B cell (primary cell): ENCODE results near the gene TIMP2. TPM values are rescaled to one million over a fixed set of nuclear protein-coding genes. Genes with fewer than 3 reads are reported as not detected.
A peak's percentile ranks its signal among the peaks of the same experiment; 100 is the strongest.

Source experiments
- ATAC-seq: fragments of 200-7000 bp; cut with Tn5 transposase; one replicate; pipeline ENCODE4 v1.10.0; 2021; ENCODE audit warnings: low read depth, mild to moderate bottlenecking, moderate number of reproducible peaks, moderate library complexity
- CTCF ChIA-PET: fragments of 350-600 bp; sonication (Branson Sonifier 250); formaldehyde crosslinking; loops from one replicate; lab custom pipeline; 2021; ENCODE audit warnings: antibody characterized with exemption, inconsistent platforms; lab: Charles Lee
- POLR2A ChIA-PET: fragments of 350-600 bp; sonication (Branson Sonifier 250); formaldehyde crosslinking; loops from one replicate; lab custom pipeline; 2021; ENCODE audit warnings: antibody characterized with exemption; lab: Charles Lee
- DNase-seq: peaks from one replicate; pipeline ENCODE4 v3.0.0; 2013
- H2AFZ ChIP-seq: 2 replicates; pipeline ENCODE4 v1.6.1; 2012; ENCODE audit warnings: mild to moderate bottlenecking, low read depth, low read length; ENCODE audit not compliant: insufficient read depth, poor library complexity, severe bottlenecking
- H3K27ac ChIP-seq, 2 donors: 1 replicate in 1 of 2; 2 replicates in 1 of 2; pipeline ENCODE4 v1.5.1; 2012 to 2013; ENCODE audit warnings: low read length in 2 of 2, mild to moderate bottlenecking in 2 of 2, moderate library complexity in 1 of 2
- H3K27me3 ChIP-seq, 4 experiments: fragments of 200-600 bp in 1 of 4; sonication (generic) in 1 of 4; replicated peaks in 1 of 4; 1 replicate in 2 of 4; 2 replicates in 2 of 4; pipeline versions ENCODE4 v1.6.1 to v1.7.0; 2013 to 2016; ENCODE audit warnings: low read length in 3 of 4, mild to moderate bottlenecking in 2 of 4, mixed read lengths in 1 of 4, moderate library complexity in 1 of 4; ENCODE audit not compliant: insufficient read depth in 4 of 4, control insufficient read depth in 3 of 4; ENCODE audit errors: control extremely low read depth in 1 of 4
- H3K36me3 ChIP-seq, 2 experiments: replicated peaks in 1 of 2; 1 replicate in 1 of 2; 2 replicates in 1 of 2; pipeline versions ENCODE4 v1.6.1 to v1.7.1; 2013; ENCODE audit warnings: low read length in 1 of 2; ENCODE audit not compliant: insufficient read depth in 2 of 2, control insufficient read depth in 1 of 2; ENCODE audit errors: control extremely low read depth in 1 of 2, extremely low read depth in 1 of 2
- H3K4me1 ChIP-seq, 2 donors: fragments of 200-600 bp in 1 of 2; sonication (generic) in 1 of 2; 1 replicate in 1 of 2; 2 replicates in 1 of 2; pipeline versions ENCODE4 v1.5.1 to v1.6.1; 2013 to 2017; ENCODE audit warnings: low read length in 2 of 2; ENCODE audit not compliant: control insufficient read depth in 2 of 2, insufficient read depth in 2 of 2
- H3K4me2 ChIP-seq: replicated peaks from 2 replicates; pipeline ENCODE3; 2012; ENCODE audit warnings: mild to moderate bottlenecking, low read depth, low read length; ENCODE audit not compliant: poor library complexity, severe bottlenecking
- H3K4me3 ChIP-seq, 5 experiments: fragments of 200-600 bp in 1 of 5; sonication (generic) in 1 of 5; 1 replicate in 3 of 5; 2 replicates in 2 of 5; pipeline versions ENCODE4 v1.5.1 to v1.7.0; 2011 to 2016; ENCODE audit warnings: low read length in 4 of 5, mild to moderate bottlenecking in 4 of 5, low read depth in 2 of 5, control low read depth in 1 of 5, moderate library complexity in 1 of 5; ENCODE audit not compliant: insufficient read depth in 1 of 5; ENCODE audit errors: control extremely low read depth in 1 of 5, extremely low read depth in 1 of 5
- H3K79me2 ChIP-seq: fragments of 200-600 bp; sonication (generic); one replicate; pipeline ENCODE4 v1.6.0; 2016; ENCODE audit warnings: low read length; ENCODE audit not compliant: control insufficient read depth, insufficient read depth
- H3K9ac ChIP-seq: fragments of 200-600 bp; sonication (generic); 2 replicates; pipeline ENCODE4 v1.6.1; 2017; ENCODE audit warnings: mild to moderate bottlenecking, low read length, moderate library complexity
- H3K9me3 ChIP-seq, 3 donors: one replicate each; pipeline versions ENCODE4 v1.6.1 to v1.7.1; 2013; ENCODE audit warnings: low read length in 2 of 3; ENCODE audit not compliant: control insufficient read depth in 2 of 3, insufficient read depth in 1 of 3; ENCODE audit errors: control extremely low read depth in 1 of 3
- H4K20me1 ChIP-seq: 2 replicates; pipeline ENCODE4 v1.6.0; 2012; ENCODE audit warnings: mild to moderate bottlenecking, low read length; ENCODE audit not compliant: insufficient read depth, control insufficient read depth, poor library complexity, severe bottlenecking
- H3K27ac Mint-ChIP-seq: one replicate; pipeline ENCODE4 v1.8.0; 2021; ENCODE audit warnings: mixed read lengths
- H3K27me3 Mint-ChIP-seq: one replicate; pipeline ENCODE4 v1.8.0; 2021; ENCODE audit warnings: mixed read lengths
- H3K4me1 Mint-ChIP-seq: one replicate; pipeline ENCODE4 v1.8.0; 2021; ENCODE audit warnings: mixed read lengths
- H3K4me3 Mint-ChIP-seq: one replicate; pipeline ENCODE4 v1.8.0; 2021; ENCODE audit warnings: mixed read lengths
- H3K9me3 Mint-ChIP-seq: one replicate; pipeline ENCODE4 v1.8.0; 2022; ENCODE audit warnings: mixed read lengths; ENCODE audit not compliant: insufficient read depth
- EZH2 ChIP-seq: IDR thresholded peaks from 2 replicates; pipeline ENCODE4 v1.6.1; 2012; ENCODE audit warnings: borderline replicate concordance, low read depth, mild to moderate bottlenecking, moderate library complexity, low read length; ENCODE audit not compliant: insufficient read depth, poor library complexity, severe bottlenecking
- WGBS: methylation state at CpG from one replicate; pipeline ENCODE4 v1.1.5; 2013; ENCODE audit warnings: missing lambda C conversion rate; ENCODE audit not compliant: insufficient coverage; 5-methylcytosine and 5-hydroxymethylcytosine counted together
- intact Hi-C: fragments of 100-400 bp; cut with micrococcal nuclease; formaldehyde crosslinking; loops from one replicate; pipeline ENCODE4 v1.10.0; 2022
- polyA plus RNA-seq: library from polyadenylated mRNA; depleted of rRNA; stranded (reverse); fragments of >200 nt; gene quantifications from 2 replicates; pipeline ENCODE4 v1.2.3, GENCODE V29; 2012
- total RNA-seq, 2 donors: library from RNA; stranded (reverse); fragments of 120-200 nt in 1 of 2; gene quantifications; 1 replicate in 1 of 2; 2 replicates in 1 of 2; pipeline versions ENCODE4 v1.2.3 to v1.2.4, GENCODE V29; 2013 to 2022
- TF ChIP-seq, protein P1 (sequence below): fragments of 200-600 bp; IDR thresholded peaks from one replicate; pipeline ENCODE4 v1.8.0; 2022; ENCODE audit warnings: antibody characterized with exemption, mild to moderate bottlenecking

The TIMP2 gene
- total and polyA plus RNA-seq, 2 donors (not counting 1 experiment from before 2014, with no cell fraction given), result 4.8 to 10.0 TPM

DNA sequence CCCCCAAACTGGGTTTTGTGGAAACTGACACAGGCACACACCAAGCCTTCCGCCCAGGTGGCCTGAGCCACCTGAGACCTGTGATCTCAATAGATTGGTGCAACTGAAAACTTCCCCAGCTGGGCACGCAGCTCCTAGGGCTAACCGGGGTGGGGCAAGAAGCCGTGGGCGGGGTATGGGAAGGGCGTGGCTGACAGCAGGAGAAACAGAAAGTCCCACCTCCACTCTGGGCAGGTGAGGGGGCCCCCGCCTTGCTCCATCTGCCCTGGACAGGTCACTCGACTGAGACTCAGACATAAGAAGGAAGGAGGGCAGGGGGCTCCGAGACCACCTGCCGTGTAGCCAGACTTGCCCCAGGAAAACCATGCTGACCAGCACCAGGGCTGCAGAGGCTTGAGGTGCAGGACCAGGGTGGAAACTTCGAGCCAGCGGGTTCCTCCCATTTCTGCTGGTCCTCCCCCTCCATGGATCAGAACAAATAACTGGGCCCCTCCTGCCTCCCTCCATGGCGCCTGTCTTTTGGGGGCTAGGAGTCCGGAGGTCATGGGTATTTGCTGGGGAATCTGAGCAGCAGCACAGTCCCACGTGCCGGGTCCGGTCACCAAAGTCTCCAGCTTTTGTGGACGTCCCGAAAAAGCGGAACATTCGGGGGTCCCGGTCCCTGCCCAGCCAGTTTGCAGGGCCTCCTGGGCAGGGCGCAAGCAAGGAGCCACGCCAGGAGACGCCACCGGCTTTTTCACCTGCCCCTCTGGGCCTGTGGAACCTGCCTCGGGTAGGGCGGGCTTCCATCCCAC lies 1.3 kb downstream of the TIMP2 start:
- H3K4me3 ChIP-seq, result peak overlapping the region; percentile 60 to 70 (median 66)
- ChIA-PET CTCF (interaction anchor here (0.8 to 1.2 kb wide), 3 partner anchors 35 to 58 kb away, joined by 3 to 4 read pairs (median 4); no protein-coding TSS in a partner anchor), POLR2A (interaction anchor here (0.7 kb wide), 1 partner anchor 349 kb away, joined by 6 read pairs; no protein-coding TSS in a partner anchor)
- peaks cover 9% of the 10 kb centered on the region for H3K27me3 Mint-ChIP-seq
- peak overlapping the region in 1 of 2 donors; percentile 28 for H3K27ac ChIP-seq
- no peaks in the 10 kb centered on the region for H3K79me2 ChIP-seq
- ATAC-seq (peak; percentile 77), DNase-seq (peak; percentile 88)
- H3K9ac ChIP-seq, result peak overlapping the region; percentile 63
- H3K36me3 ChIP-seq, result no peaks in the 10 kb centered on the region
- peaks cover 0 to 8% (median 2%) of the 10 kb centered on the region in 4 experiments for H3K27me3 ChIP-seq
- peak overlapping the region; percentile 90 for H3K4me2 ChIP-seq
- intact Hi-C loops, result loop anchor here (1.0 to 2.0 kb wide), 2 partner anchors 35 to 59 kb away; no protein-coding TSS in a partner anchor
- H3K4me3 Mint-ChIP-seq, result peak overlapping the region; percentile 88
- WGBS, result 1% methylated on average over 22 of the region's 28 CpGs
- H3K27ac Mint-ChIP-seq, result peak overlapping the region; percentile 87
- TF ChIP-seq EZH2, result no peak
- TF ChIP-seq, protein P1, sequence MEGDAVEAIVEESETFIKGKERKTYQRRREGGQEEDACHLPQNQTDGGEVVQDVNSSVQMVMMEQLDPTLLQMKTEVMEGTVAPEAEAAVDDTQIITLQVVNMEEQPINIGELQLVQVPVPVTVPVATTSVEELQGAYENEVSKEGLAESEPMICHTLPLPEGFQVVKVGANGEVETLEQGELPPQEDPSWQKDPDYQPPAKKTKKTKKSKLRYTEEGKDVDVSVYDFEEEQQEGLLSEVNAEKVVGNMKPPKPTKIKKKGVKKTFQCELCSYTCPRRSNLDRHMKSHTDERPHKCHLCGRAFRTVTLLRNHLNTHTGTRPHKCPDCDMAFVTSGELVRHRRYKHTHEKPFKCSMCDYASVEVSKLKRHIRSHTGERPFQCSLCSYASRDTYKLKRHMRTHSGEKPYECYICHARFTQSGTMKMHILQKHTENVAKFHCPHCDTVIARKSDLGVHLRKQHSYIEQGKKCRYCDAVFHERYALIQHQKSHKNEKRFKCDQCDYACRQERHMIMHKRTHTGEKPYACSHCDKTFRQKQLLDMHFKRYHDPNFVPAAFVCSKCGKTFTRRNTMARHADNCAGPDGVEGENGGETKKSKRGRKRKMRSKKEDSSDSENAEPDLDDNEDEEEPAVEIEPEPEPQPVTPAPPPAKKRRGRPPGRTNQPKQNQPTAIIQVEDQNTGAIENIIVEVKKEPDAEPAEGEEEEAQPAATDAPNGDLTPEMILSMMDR, result no peak
- no peaks in the 10 kb centered on the region for H3K9me3 Mint-ChIP-seq
- no peaks in the 10 kb centered on the region for H4K20me1 ChIP-seq
- H3K4me1 ChIP-seq, result peaks cover 15 to 27% of the 10 kb centered on the region in 2 donors
- peak overlapping the region; percentile 67 for H2AFZ ChIP-seq
- no peaks in the 10 kb centered on the region for H3K9me3 ChIP-seq
- peaks cover 13% of the 10 kb centered on the region for H3K4me1 Mint-ChIP-seq
